HEK293 (cell line): Measurements from ENCODE around the gene TMPRSS7.

Experiments
- BCL6B ChIP-seq: fragments of 450-650 bp; formaldehyde crosslinking; IDR thresholded peaks from 2 replicates; pipeline ENCODE4 v1.5.1; 2017; ENCODE audit warnings: missing biosample characterization, missing genetic modification characterization
- CTCF ChIP-seq: fragments of 450-650 bp; formaldehyde crosslinking; IDR thresholded peaks from 2 replicates; pipeline ENCODE4 v1.5.1; 2016; ENCODE audit warnings: missing biosample characterization, missing genetic modification characterization
- GLI2 ChIP-seq: fragments of 450-650 bp; formaldehyde crosslinking; IDR thresholded peaks from 2 replicates; pipeline ENCODE4; 2017; ENCODE audit warnings: missing biosample characterization, missing genetic modification characterization, low read depth, borderline replicate concordance
- INSM2 ChIP-seq: fragments of 450-650 bp; formaldehyde crosslinking; IDR thresholded peaks from 2 replicates; pipeline ENCODE4 v1.5.1; 2016; ENCODE audit warnings: missing biosample characterization, missing genetic modification characterization
- KLF1 ChIP-seq: fragments of 450-650 bp; formaldehyde crosslinking; IDR thresholded peaks from 2 replicates; pipeline ENCODE4 v1.5.1; 2016; ENCODE audit warnings: missing biosample characterization, missing genetic modification characterization
- KLF7 ChIP-seq: fragments of 450-650 bp; formaldehyde crosslinking; IDR thresholded peaks from 2 replicates; pipeline ENCODE4 v1.5.1; 2016; ENCODE audit warnings: missing biosample characterization, missing genetic modification characterization, borderline replicate concordance
- PATZ1 ChIP-seq: fragments of 450-650 bp; formaldehyde crosslinking; IDR thresholded peaks from 2 replicates; pipeline ENCODE4 v1.5.1; 2016; ENCODE audit warnings: missing biosample characterization, missing genetic modification characterization
- PRDM10 ChIP-seq: fragments of 450-650 bp; formaldehyde crosslinking; IDR thresholded peaks from 2 replicates; pipeline ENCODE4 v1.5.1; 2016; ENCODE audit warnings: missing biosample characterization, missing genetic modification characterization
- SALL2 ChIP-seq: fragments of 450-650 bp; formaldehyde crosslinking; IDR thresholded peaks from 2 replicates; pipeline ENCODE4 v1.5.0; 2017; ENCODE audit warnings: missing biosample characterization, mild to moderate bottlenecking, missing genetic modification characterization, borderline replicate concordance
- ZBTB48 ChIP-seq: fragments of 450-650 bp; formaldehyde crosslinking; IDR thresholded peaks from 2 replicates; pipeline ENCODE4 v1.5.1; 2016; ENCODE audit warnings: missing biosample characterization, missing genetic modification characterization
- ZFP37 ChIP-seq: fragments of 450-650 bp; formaldehyde crosslinking; IDR thresholded peaks from 2 replicates; pipeline ENCODE4 v1.5.1; 2016; ENCODE audit warnings: missing biosample characterization, missing genetic modification characterization
- ZFP41 ChIP-seq: fragments of 450-650 bp; formaldehyde crosslinking; IDR thresholded peaks from 2 replicates; pipeline ENCODE4 v1.5.1; 2016; ENCODE audit warnings: missing biosample characterization, missing genetic modification characterization, borderline replicate concordance
- ZNF19 ChIP-seq: fragments of 450-650 bp; formaldehyde crosslinking; IDR thresholded peaks from 2 replicates; pipeline ENCODE4; 2016; ENCODE audit warnings: missing biosample characterization, missing genetic modification characterization, low read depth
- ZNF214 ChIP-seq: fragments of 450-650 bp; formaldehyde crosslinking; IDR thresholded peaks from 2 replicates; pipeline ENCODE4 v1.5.1; 2017; ENCODE audit warnings: missing biosample characterization, mild to moderate bottlenecking, missing genetic modification characterization, borderline replicate concordance
- ZNF239 ChIP-seq: fragments of 450-650 bp; formaldehyde crosslinking; IDR thresholded peaks from 2 replicates; pipeline ENCODE4 v1.5.1; 2016; ENCODE audit warnings: missing biosample characterization, missing genetic modification characterization
- ZNF404 ChIP-seq: fragments of 450-650 bp; formaldehyde crosslinking; IDR thresholded peaks from 2 replicates; pipeline ENCODE4 v1.5.1; 2017; ENCODE audit warnings: missing biosample characterization, missing genetic modification characterization
- ZNF433 ChIP-seq: fragments of 450-650 bp; formaldehyde crosslinking; IDR thresholded peaks from 2 replicates; pipeline ENCODE4 v1.5.1; 2016; ENCODE audit warnings: missing biosample characterization, missing genetic modification characterization, low read depth
- ZNF488 ChIP-seq: fragments of 450-650 bp; formaldehyde crosslinking; IDR thresholded peaks from 2 replicates; pipeline ENCODE4 v1.5.1; 2016; ENCODE audit warnings: missing biosample characterization, missing genetic modification characterization
- ZNF501 ChIP-seq: fragments of 450-650 bp; formaldehyde crosslinking; IDR thresholded peaks from 2 replicates; pipeline ENCODE4 v1.5.1; 2016; ENCODE audit warnings: missing biosample characterization, missing genetic modification characterization
- ZNF521 ChIP-seq: fragments of 450-650 bp; formaldehyde crosslinking; IDR thresholded peaks from 2 replicates; pipeline ENCODE4 v1.5.1; 2017; ENCODE audit warnings: missing biosample characterization, mild to moderate bottlenecking, missing genetic modification characterization
- ZNF548 ChIP-seq: fragments of 450-650 bp; formaldehyde crosslinking; IDR thresholded peaks from 2 replicates; pipeline ENCODE4 v1.5.1; 2016; ENCODE audit warnings: missing biosample characterization, missing genetic modification characterization
- ZNF555 ChIP-seq: fragments of 450-650 bp; formaldehyde crosslinking; conservative IDR thresholded peaks from 2 replicates; pipeline ENCODE4 v1.5.1; 2017; ENCODE audit warnings: missing biosample characterization, mild to moderate bottlenecking, missing genetic modification characterization, inconsistent platforms
- ZNF585B ChIP-seq: fragments of 450-650 bp; formaldehyde crosslinking; IDR thresholded peaks from 2 replicates; pipeline ENCODE4 v1.5.1; 2016; ENCODE audit warnings: missing biosample characterization, missing genetic modification characterization
- ZNF624 ChIP-seq: fragments of 450-650 bp; formaldehyde crosslinking; IDR thresholded peaks from 2 replicates; pipeline ENCODE4 v1.5.1; 2017; ENCODE audit warnings: missing biosample characterization, missing genetic modification characterization
- ZNF707 ChIP-seq: fragments of 450-650 bp; formaldehyde crosslinking; IDR thresholded peaks from 2 replicates; pipeline ENCODE4 v1.5.1; 2016; ENCODE audit warnings: missing biosample characterization, missing genetic modification characterization
- ZNF76 ChIP-seq: fragments of 450-650 bp; formaldehyde crosslinking; IDR thresholded peaks from 2 replicates; pipeline ENCODE4; 2016; ENCODE audit warnings: low read depth, missing biosample characterization, missing genetic modification characterization, borderline replicate concordance
- ZNF777 ChIP-seq: fragments of 450-650 bp; formaldehyde crosslinking; IDR thresholded peaks from 2 replicates; pipeline ENCODE4 v1.5.1; 2017; ENCODE audit warnings: missing biosample characterization, missing genetic modification characterization, borderline replicate concordance
- ZSCAN23 ChIP-seq: fragments of 450-650 bp; formaldehyde crosslinking; IDR thresholded peaks from 2 replicates; pipeline ENCODE4 v1.5.1; 2016; ENCODE audit warnings: missing biosample characterization, missing genetic modification characterization

The TMPRSS7 gene

GRCh38 chr3:112089956-112090886, 55.7 kb downstream of the TMPRSS7 start (continued):
- TF ChIP-seq PRDM10 (tag by site-specific recombination) (no peak; the same call in 1 of the 2 replicates), ZFP41 (no peak), KLF1 (no peak), ZNF433 (tag by site-specific recombination) (no peak), INSM2 (peak; percentile 77; the same call in 1 of the 2 replicates), ZSCAN23 (tag by site-specific recombination) (0 out of 2 replicates have a peak, but pooled peaks have one; percentile 38), PATZ1 (tag by site-specific recombination) (peak; percentile 53), BCL6B (tag by site-specific recombination) (no peak), GLI2 (tag by site-specific recombination) (peak; percentile 89), ZNF521 (tag by site-specific recombination) (no peak), ZNF585B (tag by site-specific recombination) (no peak), SALL2 (tag by site-specific recombination) (no peak), ZNF777 (tag by site-specific recombination) (no peak), ZNF214 (tag by site-specific recombination) (no peak), CTCF (tag by site-specific recombination) (no peak), ZNF624 (no peak), ZNF239 (no peak), ZFP37 (tag by site-specific recombination) (no peak), ZNF555 (tag by site-specific recombination) (no peak), ZNF76 (no peak), ZNF488 (0 out of 2 replicates have a peak, but pooled peaks have one; percentile 29), ZNF707 (tag by site-specific recombination) (no peak), ZNF548 (tag by site-specific recombination) (no peak), ZNF501 (peak; percentile 31; the same call in 1 of the 2 replicates), ZNF404 (tag by site-specific recombination) (no peak), ZNF19 (tag by site-specific recombination) (no peak), ZBTB48 (tag by site-specific recombination) (no peak), KLF7 (tag by site-specific recombination) (no peak)
